Subcutaneous abdominal adipose tissue (tissue), 5 donors: ENCODE measurements around the gene ACSM3.

Source experiments
- H3K27ac ChIP-seq: one replicate; pipeline ENCODE4 v1.7.0; 2013; ENCODE audit warnings: low read depth, mild to moderate bottlenecking, inconsistent platforms, low read length, moderate library complexity
- H3K27me3 ChIP-seq, 5 donors: one replicate each; pipeline ENCODE4 v1.7.0; 2013; ENCODE audit warnings: low read length in 5 of 5, inconsistent platforms in 1 of 5; ENCODE audit not compliant: control insufficient read depth in 5 of 5, insufficient read depth in 4 of 5
- H3K36me3 ChIP-seq, 5 donors: one replicate each; pipeline ENCODE4 v1.7.0; 2013; ENCODE audit warnings: low read length in 5 of 5; ENCODE audit not compliant: control insufficient read depth in 5 of 5, insufficient read depth in 5 of 5
- H3K4me1 ChIP-seq, 5 donors: one replicate each; pipeline ENCODE4 v1.7.0; 2013; ENCODE audit warnings: low read length in 5 of 5, mild to moderate bottlenecking in 3 of 5, moderate library complexity in 1 of 5; ENCODE audit not compliant: control insufficient read depth in 5 of 5, insufficient read depth in 5 of 5
- H3K4me3 ChIP-seq, 5 donors: one replicate each; pipeline ENCODE4 v1.7.0; 2013; ENCODE audit warnings: low read length in 5 of 5, low read depth in 1 of 5
- H3K9ac ChIP-seq, 5 donors: one replicate each; pipeline ENCODE4 v1.7.0; 2013; ENCODE audit warnings: low read length in 5 of 5, mild to moderate bottlenecking in 4 of 5, moderate library complexity in 3 of 5
- H3K9me3 ChIP-seq, 5 donors: one replicate each; pipeline ENCODE4 v1.7.0; 2013; ENCODE audit warnings: low read length in 5 of 5; ENCODE audit not compliant: control insufficient read depth in 5 of 5
- donor health status: healthy.
- donor health status: healthy.
- donor health status: healthy.
- donor health status: healthy.
- donor health status: healthy.

Gene ACSM3

DNA sequence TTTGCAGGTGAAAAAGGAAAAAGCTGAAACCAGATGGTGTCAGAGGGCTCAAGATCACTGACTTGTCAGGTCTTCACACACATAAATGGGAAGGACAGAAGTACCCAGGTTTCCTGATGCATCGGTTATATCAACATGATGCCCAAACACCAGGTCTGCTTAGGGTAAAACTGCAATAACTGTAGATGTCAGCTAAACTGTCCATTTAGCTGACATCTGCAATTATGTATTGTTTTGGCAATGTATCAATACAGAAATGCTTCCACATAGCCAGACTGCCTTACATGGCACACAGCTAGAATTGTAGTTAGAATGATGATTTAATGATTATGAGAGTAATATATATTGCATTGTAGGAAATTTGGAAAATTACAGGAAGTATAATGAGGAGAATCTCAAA, 5.0 kb downstream of the ACSM3 start:
- H3K9me3 ChIP-seq = no peaks in the 10 kb centered on the region
- H3K27ac ChIP-seq = no peak overlapping the region
- no peak overlapping the region for H3K9ac ChIP-seq
- H3K4me3 ChIP-seq = no peak overlapping the region
- H3K4me1 ChIP-seq = peaks cover 0 to 3% (median 0%) of the 10 kb centered on the region in 5 donors
- no peaks in the 10 kb centered on the region for H3K27me3 ChIP-seq
- H3K36me3 ChIP-seq = no peaks in the 10 kb centered on the region

DNA sequence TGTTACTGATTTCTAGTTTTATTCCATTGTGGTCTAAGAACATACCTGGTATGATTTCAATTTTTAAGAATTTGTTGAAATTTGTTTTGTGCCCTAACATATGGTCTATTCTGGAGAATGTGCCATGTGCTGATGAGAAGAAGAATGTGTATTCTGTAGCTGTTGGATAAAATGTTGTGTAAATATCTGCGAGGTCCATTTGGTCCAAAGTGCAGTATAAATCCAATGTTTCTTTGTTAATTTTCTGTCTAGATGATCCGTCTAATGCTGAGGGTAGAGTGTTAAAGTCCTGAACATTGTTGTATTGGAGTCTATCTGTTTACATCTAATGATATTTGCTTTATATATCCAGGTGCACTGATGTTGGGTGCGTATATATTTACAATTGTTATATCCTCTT, 9.9 kb downstream of the ACSM3 start:
- H3K9ac ChIP-seq = no peak overlapping the region
- no peak overlapping the region for H3K4me3 ChIP-seq
- no peaks in the 10 kb centered on the region for H3K9me3 ChIP-seq
- no peaks in the 10 kb centered on the region for H3K27me3 ChIP-seq
- no peak overlapping the region for H3K27ac ChIP-seq
- peaks cover 0 to 5% (median 0%) of the 10 kb centered on the region in 5 donors for H3K36me3 ChIP-seq
- no peaks in the 10 kb centered on the region for H3K4me1 ChIP-seq

DNA sequence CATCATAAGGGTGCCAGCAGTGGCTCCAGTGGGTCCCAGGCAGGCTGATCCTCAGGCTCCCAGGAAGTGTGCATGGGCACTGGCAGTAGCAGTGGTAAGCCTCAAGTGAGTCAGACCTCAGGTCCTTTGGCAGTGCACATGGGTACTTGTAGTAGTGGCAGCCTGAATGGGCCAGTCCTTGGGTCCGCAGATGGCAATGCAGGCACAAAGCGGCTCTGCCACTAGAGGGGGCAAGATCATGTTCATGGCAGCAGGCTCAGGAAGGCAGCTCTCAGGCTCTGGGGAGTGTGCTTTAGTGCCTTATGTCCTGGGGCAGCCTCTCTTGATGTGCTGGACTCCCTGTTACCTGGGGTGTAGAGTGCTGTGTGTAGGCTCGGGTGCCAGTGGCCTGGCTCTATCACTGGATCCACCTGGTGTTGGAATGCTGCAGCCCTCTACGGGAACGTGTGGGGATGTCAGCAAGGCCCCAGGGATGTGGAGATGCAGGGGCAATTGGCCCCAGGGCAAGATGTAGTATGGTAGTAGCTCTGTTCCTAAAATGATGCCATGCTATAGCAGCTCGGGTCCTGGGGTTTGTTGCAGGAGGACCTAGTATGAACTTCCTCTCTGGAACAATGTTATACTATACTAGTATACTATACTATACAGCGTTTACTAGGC, 11.0 kb downstream of the ACSM3 start:
- Histone ChIP-seq H3K27ac (no peak overlapping the region), H3K27me3 (no peaks in the 10 kb centered on the region), H3K9ac (no peak overlapping the region), H3K4me3 (no peak overlapping the region), H3K36me3 (peaks cover 0 to 8% (median 3%) of the 10 kb centered on the region in 5 donors), H3K4me1 (no peaks in the 10 kb centered on the region), H3K9me3 (no peaks in the 10 kb centered on the region)

DNA sequence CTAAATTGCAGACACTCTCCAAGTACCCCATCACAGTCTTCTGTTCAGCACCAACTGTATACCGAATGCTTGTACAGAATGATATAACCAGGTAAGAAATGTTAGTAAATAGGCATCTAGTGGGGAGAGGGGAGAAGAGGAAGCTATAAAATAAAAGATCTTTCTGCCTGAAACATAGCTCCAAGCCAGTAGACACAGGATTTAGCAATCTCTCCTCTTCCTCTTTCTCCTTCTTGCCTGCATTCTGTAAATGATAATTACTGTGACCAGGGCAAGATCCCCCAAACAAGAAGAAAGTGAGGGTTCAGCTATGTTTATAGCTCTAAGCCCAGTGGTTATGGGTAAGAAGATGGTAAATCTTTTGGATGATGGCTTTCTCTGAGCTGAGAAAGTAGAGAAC, 17.9 kb downstream of the ACSM3 start:
- Histone ChIP-seq H3K27ac (no peak overlapping the region), H3K4me1 (no peaks in the 10 kb centered on the region), H3K27me3 (no peaks in the 10 kb centered on the region), H3K9ac (no peak overlapping the region), H3K4me3 (no peak overlapping the region), H3K36me3 (peaks cover 0 to 21% (median 4%) of the 10 kb centered on the region in 5 donors), H3K9me3 (peaks cover 0 to 4% (median 0%) of the 10 kb centered on the region in 5 donors)

DNA sequence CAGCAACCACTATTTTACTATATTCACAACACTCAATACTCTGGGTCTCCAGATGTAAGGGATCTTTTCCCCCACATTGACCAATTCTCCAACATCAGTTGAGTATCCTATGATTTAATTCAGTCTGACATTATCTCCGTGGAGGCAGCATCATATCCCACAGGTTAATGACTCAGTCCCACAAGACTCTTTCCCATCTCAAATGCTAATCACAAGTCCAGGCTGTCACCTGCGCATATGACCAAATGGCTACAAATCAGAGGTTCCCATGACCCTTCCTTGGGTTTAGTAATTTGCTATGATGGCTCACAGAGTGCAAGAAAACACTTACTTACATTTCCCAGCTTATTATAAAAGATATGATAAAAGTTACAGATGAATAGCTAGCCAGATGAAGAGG, 18.7 kb downstream of the ACSM3 start:
- Histone ChIP-seq H3K9me3 (peaks cover 0 to 4% (median 0%) of the 10 kb centered on the region in 5 donors), H3K4me1 (no peaks in the 10 kb centered on the region), H3K4me3 (no peak overlapping the region), H3K9ac (no peak overlapping the region), H3K27me3 (no peaks in the 10 kb centered on the region), H3K36me3 (peaks cover 0 to 18% (median 4%) of the 10 kb centered on the region in 5 donors), H3K27ac (no peak overlapping the region)

DNA sequence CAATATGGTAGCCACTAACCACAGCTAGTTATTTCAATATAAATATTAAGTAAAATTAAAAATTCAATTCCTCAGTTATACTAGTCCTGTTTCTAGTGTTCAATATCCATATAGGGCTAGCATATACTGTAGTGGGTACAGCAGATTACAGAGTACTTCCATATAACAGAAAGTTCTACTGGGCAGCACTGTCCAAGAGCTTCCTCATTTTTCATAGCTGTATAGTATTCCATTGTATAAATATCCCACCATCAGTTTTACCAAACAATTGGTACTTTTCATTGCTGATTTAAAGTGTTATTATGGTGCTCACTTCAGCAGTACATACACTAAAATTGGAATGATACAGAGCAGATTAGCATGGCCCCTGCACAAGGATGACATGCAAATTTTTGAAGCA, 20.4 kb downstream of the ACSM3 start:
- no peaks in the 10 kb centered on the region for H3K4me1 ChIP-seq
- peaks cover 0 to 15% (median 4%) of the 10 kb centered on the region in 5 donors for H3K36me3 ChIP-seq
- no peak overlapping the region for H3K4me3 ChIP-seq
- H3K27ac ChIP-seq = no peak overlapping the region
- H3K9me3 ChIP-seq = peaks cover 0 to 4% (median 0%) of the 10 kb centered on the region in 5 donors
- H3K27me3 ChIP-seq = no peaks in the 10 kb centered on the region
- no peak overlapping the region for H3K9ac ChIP-seq

DNA sequence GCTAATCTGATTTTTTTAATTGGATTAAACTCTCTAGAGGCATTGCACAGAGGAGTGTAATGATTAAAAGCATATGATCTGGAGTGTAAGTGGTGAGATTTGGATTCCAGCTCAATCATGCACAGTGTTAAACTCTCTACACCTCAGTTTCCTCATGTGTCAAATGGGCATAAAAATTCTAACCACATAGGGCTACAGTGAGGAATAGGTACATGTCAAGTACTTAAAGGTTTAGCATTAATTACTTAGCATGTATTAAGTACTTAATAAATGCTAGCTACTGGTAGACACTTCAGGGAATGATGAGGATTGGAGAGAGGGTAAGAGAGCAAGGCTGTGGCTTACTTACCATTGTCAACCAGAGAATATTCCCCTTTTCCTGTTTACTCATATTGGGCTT, 25.3 kb downstream of the ACSM3 start:
- H3K36me3 ChIP-seq = no peaks in the 10 kb centered on the region
- no peak overlapping the region for H3K27ac ChIP-seq
- H3K9me3 ChIP-seq = peaks cover 0 to 3% (median 0%) of the 10 kb centered on the region in 5 donors
- H3K9ac ChIP-seq = no peak overlapping the region
- H3K4me3 ChIP-seq = no peak overlapping the region
- H3K27me3 ChIP-seq = no peaks in the 10 kb centered on the region
- no peaks in the 10 kb centered on the region for H3K4me1 ChIP-seq

DNA sequence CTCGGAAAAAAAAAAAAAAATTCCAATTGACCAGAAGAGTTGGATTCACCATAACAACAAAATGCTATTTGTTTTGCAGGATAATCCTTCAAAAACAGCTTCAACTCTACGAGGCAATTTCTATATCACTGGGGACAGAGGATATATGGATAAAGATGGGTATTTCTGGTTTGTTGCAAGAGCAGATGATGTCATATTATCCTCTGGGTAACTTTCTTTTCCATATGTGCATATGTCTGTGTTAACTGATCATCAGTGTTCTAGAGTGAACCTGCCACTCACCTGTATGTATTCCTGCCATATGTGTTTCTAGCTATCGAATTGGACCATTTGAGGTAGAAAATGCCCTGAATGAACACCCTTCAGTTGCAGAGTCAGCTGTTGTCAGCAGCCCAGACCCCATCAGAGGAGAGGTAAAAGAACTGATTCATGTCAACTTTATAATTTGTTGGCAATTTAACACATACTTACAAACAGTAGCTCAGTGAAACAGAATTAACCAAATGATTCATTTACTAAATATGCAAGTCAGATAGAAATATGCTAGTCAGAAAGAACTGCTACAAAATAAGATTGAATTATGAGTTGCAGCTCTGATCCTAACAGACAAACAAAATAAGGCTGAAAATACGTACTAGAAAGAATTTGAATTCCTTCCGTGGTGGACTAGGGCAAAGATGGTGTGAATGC, 28.3 kb downstream of the ACSM3 start:
- H3K9ac ChIP-seq = no peak overlapping the region
- H3K4me1 ChIP-seq = no peaks in the 10 kb centered on the region
- H3K4me3 ChIP-seq = no peak overlapping the region
- H3K27me3 ChIP-seq = no peaks in the 10 kb centered on the region
- peaks cover 0 to 12% (median 3%) of the 10 kb centered on the region in 5 donors for H3K36me3 ChIP-seq
- no peaks in the 10 kb centered on the region for H3K9me3 ChIP-seq
- no peak overlapping the region for H3K27ac ChIP-seq

DNA sequence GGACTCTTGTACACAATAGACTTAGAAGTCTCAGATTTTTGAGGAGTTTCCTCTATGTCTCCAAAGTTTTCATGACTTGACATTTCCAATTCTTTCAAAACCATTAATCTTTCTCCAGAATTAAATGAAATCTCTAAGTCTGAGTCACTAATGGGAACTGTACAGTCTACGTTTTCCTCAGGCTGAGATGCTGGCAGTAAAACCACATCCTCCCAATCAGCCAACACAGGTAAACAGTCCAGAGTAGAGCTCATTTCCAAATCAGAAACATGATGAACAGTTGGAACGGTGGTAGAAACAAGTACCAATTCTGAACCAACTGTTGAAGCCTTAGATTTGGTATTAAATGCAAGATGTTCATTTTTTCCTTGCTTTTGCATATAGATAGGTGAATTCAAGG, 34.5 kb downstream of the ACSM3 start:
- H3K27ac ChIP-seq = no peak overlapping the region
- no peaks in the 10 kb centered on the region for H3K9me3 ChIP-seq
- H3K4me1 ChIP-seq = no peaks in the 10 kb centered on the region
- no peak overlapping the region for H3K9ac ChIP-seq
- H3K4me3 ChIP-seq = no peak overlapping the region
- peaks cover 9 to 35% (median 20%) of the 10 kb centered on the region in 5 donors for H3K36me3 ChIP-seq
- H3K27me3 ChIP-seq = no peaks in the 10 kb centered on the region

DNA sequence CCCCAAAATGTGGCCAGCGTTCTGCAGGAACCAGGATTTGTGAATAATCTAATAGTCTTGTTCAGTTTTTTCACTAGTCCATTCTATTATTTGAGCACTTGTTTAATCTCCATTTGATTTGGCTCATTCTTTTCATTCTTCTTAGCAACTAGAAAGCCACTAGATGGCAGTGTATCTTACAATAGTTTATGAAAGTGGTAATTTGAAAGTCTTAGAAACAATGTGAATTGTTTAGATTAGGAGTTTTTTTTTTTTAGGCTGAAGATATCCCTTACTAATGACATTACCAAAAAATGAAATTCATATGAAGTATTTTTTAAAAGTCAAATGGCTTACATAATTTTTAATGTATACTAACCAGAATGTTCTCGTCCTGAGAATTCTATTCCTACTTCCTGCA, 35.8 kb downstream of the ACSM3 start:
- Histone ChIP-seq H3K27me3 (no peaks in the 10 kb centered on the region), H3K36me3 (peaks cover 9 to 35% (median 20%) of the 10 kb centered on the region in 5 donors), H3K4me3 (no peak overlapping the region), H3K9ac (no peak overlapping the region), H3K9me3 (no peaks in the 10 kb centered on the region), H3K27ac (no peak overlapping the region), H3K4me1 (no peaks in the 10 kb centered on the region)
